Posterior vena cava (tissue), 2 donors: ENCODE data around the gene POLR2H. TPM values are rescaled to one million over a fixed set of nuclear protein-coding genes. Genes with fewer than 3 reads are reported as not detected.
"Not testable (repeated sequence)": the region's sequence is repeated elsewhere in the genome, so short reads cannot be mapped to it uniquely, and the experiment has no call there.

Experiments
- DNase-seq: peaks from one replicate; pipeline ENCODE4 v3.0.0-alpha.2; 2020; ENCODE audit warnings: low spot score
- intact Hi-C, 2 donors: fragments of 100-400 bp; cut with DNase I; formaldehyde crosslinking; loops; one replicate each; pipeline versions ENCODE4 v1.14.1 to v1.14.2; 2022 to 2023
- total RNA-seq, 2 donors: library from RNA; stranded (reverse); fragmentation: NEBNext Ultra II Directional; extraction: Animal tissue kit (Norgen Biotek cat#: 25700); gene quantifications; one replicate each; pipeline ENCODE4 v1.2.1, GENCODE V29; 2021
- donor health status: DM: yes; HTN: yes; CAD: no.
- donor health status: DM: yes; HTN: yes; CAD: no.

The POLR2H gene
- total RNA-seq, 2 donors from 2014 or later: 39.1 to 42.7 TPM

GRCh38 chr3:184334470-184335158 lies 26.9 kb upstream of the POLR2H start:
- no peak for DNase-seq
- intact Hi-C loops: no loop called here

DNA sequence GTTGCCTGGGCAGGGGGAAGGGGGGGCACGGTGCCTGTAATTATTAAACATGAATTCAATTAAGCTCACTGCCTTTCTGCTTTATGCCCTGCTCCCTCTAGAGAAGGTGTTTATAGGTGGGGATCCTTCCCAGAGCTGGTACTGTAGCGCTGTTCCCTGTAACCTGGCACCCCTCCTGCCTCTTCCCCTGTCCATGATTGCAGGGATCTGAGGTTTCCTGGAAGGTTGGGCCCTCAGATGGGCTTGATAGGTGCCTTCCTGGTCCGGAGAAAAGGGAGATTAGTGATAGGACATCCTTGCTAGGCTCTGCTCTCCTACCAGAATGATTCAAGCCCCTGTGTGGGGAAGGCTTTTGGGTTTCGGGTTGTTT lies 26.2 kb upstream of the POLR2H start:
- DNase-seq: no peak
- intact Hi-C loops: no loop called here

GRCh38 chr3:184335661-184336546 lies 25.6 kb upstream of the POLR2H start:
- peak; percentile 96 for DNase-seq
- intact Hi-C loops: no loop called here

- DNase-seq: no peak
- intact Hi-C loops: no loop called here
Measured at GRCh38 chr3:184336547-184337398, 24.7 kb upstream of the POLR2H start.

- peak; percentile 90 for DNase-seq
- intact Hi-C loops: no loop called here
Measured at GRCh38 chr3:184337399-184337714, 24.2 kb upstream of the POLR2H start, which contains the start of gene FAM131A. Gene FAM131A, plus strand, starts transcription at chr3:184337600. Its CDS starts 31 bp downstream, at chr3:184337631.

GRCh38 chr3:184337981-184338380 lies 23.5 kb upstream of the POLR2H start:
- DNase-seq: no peak
- intact Hi-C loops: no loop called here

GRCh38 chr3:184338511-184338945 lies 23.0 kb upstream of the POLR2H start:
- peak; percentile 93 for DNase-seq
- intact Hi-C loops: no loop called here

GRCh38 chr3:184339001-184339400 lies 22.5 kb upstream of the POLR2H start:
- DNase-seq: no peak
- intact Hi-C loops: no loop called here

DNA sequence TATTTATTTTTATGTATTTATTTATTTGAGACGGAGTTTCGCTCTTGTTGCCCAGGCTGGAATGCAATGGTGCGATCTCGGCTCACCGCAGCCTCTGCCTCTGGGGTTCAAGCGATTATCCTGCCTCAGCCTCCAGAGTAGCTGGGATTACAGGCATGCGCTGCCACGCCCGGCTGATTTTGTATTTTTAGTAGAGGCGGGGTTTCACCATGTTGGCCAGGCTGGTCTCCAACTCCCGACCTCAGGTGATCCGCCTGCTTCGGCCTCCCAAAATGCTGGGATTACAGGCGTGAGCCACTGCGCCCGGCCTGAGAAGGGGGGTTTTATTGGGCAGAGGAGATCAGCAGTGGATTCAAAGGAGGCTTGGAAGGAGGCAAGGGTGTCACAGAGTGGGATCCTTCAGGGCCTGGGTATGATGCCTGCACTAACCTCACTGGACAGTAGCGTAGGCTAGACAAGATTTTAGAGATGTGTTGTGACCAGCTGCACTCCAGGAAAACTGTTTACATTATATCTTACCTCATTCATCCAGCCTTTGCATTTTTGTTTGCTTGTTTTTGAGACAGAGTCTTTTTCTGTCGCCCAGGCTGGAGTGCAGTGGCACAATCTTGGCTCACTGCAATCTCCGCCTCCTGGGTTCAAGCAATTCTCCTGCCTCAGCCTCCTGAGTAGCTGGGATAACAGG lies 21.9 kb upstream of the POLR2H start:
- DNase-seq, intact Hi-C loops: not testable (repeated sequence)

DNA sequence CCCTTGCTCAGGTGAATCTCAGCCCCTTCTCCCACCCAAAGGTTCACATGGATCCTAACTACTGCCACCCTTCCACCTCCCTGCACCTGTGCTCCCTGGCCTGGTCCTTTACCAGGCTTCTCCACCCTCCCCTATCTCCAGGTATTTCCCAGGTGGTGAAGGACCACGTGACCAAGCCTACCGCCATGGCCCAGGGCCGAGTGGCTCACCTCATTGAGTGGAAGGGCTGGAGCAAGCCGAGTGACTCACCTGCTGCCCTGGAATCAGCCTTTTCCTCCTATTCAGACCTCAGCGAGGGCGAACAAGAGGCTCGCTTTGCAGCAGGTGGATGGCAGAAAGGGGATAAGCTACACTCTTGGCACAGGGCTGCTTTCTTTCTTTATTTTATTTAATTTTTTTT lies 19.6 kb upstream of the POLR2H start:
- intact Hi-C loops: no loop called here
- DNase-seq: no peak

- no peak for DNase-seq
- intact Hi-C loops: no loop called here
Measured at GRCh38 chr3:184343200-184343876, 18.2 kb upstream of the POLR2H start.

GRCh38 chr3:184344579-184345316 lies 16.8 kb upstream of the POLR2H start:
- intact Hi-C loops: loop anchor here in 1 of 2 donors (5.0 kb wide), 1 partner anchor 37 kb away; no protein-coding TSS in a partner anchor
- DNase-seq: no peak

GRCh38 chr3:184345317-184346144 lies 16.0 kb upstream of the POLR2H start:
- intact Hi-C loops: loop anchor here in 1 of 2 donors (5.0 kb wide), 1 partner anchor 38 kb away; no protein-coding TSS in a partner anchor
- DNase-seq: no peak

GRCh38 chr3:184346480-184347190 lies 14.9 kb upstream of the POLR2H start:
- no peak for DNase-seq
- intact Hi-C loops: loop anchor here in 1 of 2 donors (5.0 kb wide), 1 partner anchor 39 kb away; no protein-coding TSS in a partner anchor

DNA sequence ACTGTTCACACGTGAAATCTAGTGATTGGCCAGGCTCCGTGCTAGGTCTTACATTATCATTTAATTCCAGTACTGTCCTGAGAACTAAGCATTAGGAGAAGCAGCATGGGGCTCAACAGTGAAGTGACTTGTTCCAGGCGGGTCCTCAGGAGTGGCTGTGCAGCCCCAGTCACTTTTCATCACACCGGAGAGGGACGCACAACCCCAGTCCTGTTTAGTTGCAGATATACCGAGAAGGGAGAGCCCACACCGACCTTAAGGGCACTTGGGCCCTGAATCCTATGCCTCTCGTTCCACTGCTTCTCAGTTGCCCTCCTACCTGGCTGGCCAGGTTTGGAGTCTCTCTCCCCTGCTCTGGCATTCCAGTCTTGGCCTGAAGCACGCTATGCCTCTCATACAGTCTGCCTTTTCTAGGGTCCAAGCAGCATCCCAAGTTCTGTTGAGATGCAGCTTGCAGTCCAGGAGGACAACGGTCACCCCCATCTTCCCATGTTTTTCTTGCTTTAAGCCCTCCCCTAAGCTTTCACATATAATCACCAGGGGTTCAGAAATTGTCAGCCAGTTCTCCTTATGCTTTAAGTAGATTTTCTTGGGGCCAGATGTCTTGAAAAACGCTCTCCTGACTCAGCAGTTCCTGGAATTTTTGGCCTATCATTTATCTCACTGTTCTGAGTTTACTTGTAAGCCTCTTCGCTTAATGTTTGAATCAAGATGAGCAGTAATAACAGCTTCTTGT lies 14.0 kb upstream of the POLR2H start:
- DNase-seq: no peak
- intact Hi-C loops: loop anchor here in 1 of 2 donors (5.0 kb wide), 1 partner anchor 40 kb away; no protein-coding TSS in a partner anchor

DNA sequence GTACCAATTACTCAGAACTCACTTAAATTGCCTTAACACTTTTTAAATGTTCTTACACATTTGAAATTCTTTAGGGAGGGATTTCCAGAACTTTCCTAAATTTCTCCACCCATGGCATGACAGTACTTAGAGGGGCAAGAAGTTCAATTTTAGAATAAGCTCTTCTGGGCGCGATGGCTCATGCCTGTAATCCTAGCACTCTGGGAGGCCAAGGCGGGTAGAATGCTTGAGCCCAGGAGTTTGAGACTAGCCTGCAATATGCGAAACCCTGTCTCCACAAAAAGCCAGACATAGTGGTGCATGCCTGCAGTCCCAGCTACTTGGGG lies 13.5 kb upstream of the POLR2H start:
- intact Hi-C loops: loop anchor here in 1 of 2 donors (5.0 kb wide), 1 partner anchor 41 kb away; no protein-coding TSS in a partner anchor
- no peak for DNase-seq
